HepG2 (cell line): ENCODE data around the gene GRAMD1B. TPM values are rescaled to one million over a fixed set of nuclear protein-coding genes. Genes with fewer than 3 reads are reported as not detected.

Experiments
- ATAC-seq: fragments of 200-7000 bp; cut with Tn5 transposase; 3 replicates; pipeline ENCODE4 v1.9.1; 2020; ENCODE audit warnings: mild to moderate bottlenecking, moderate library complexity
- BruUV-seq: library from RNA; stranded (reverse); fragments of 400-500 nt; replicated peaks from 2 replicates; lab custom pipeline; 2021; lab: Mats Ljungman, UMichigan
- CTCF ChIA-PET: fragments of 300-600 bp; formaldehyde crosslinking; extraction: SDS; loops from one replicate; lab custom pipeline; 2021; ENCODE audit warnings: low total read pairs, inconsistent platforms, low intra/inter-chr PET ratio; lab: Yijun Ruan, JAX
- POLR2A ChIA-PET: fragments of 350-600 bp; sonication (Branson Sonifier 250); formaldehyde crosslinking; loops from one replicate; lab custom pipeline; 2020; ENCODE audit warnings: antibody characterized with exemption, inconsistent platforms; lab: Yijun Ruan, JAX
- DNase-seq: peaks from one replicate; pipeline ENCODE4 v3.0.0-alpha.2; 2015; ENCODE audit warnings: low spot score
- FAIRE-seq: peaks from 3 replicates; lab custom pipeline; 2011; peaks lifted over from hg19 to GRCh38; lab: Jason Lieb, UNC
- H2AFZ ChIP-seq: one replicate; pipeline ENCODE4 v1.6.1; 2011; ENCODE audit warnings: low read length, inconsistent platforms
- H3K27ac ChIP-seq: fragments of 300-600 bp; 3 replicates; pipeline ENCODE4 v1.8.0; 2011; ENCODE audit warnings: mixed run types, mild to moderate bottlenecking, mixed read lengths, low read length, inconsistent platforms; ENCODE audit not compliant: insufficient read depth; ENCODE audit errors: extremely low read length
- H3K27me3 ChIP-seq, 2 experiments: fragments of 200-600 bp in 1 of 2; 2 replicates in 1 of 2; 3 replicates in 1 of 2; pipeline versions ENCODE4 v1.6.0 to v1.8.0; 2011; ENCODE audit warnings: low read length in 2 of 2, mild to moderate bottlenecking in 2 of 2, moderate library complexity in 2 of 2, inconsistent platforms in 1 of 2; ENCODE audit not compliant: insufficient read depth in 2 of 2, control insufficient read depth in 1 of 2
- H3K36me3 ChIP-seq, 2 experiments: fragments of 200-600 bp in 1 of 2; replicated peaks in 1 of 2; 2 replicates in 1 of 2; 3 replicates in 1 of 2; pipeline versions ENCODE4 v1.5.1 to v1.8.0; 2011; ENCODE audit warnings: low read length in 2 of 2, inconsistent platforms in 1 of 2; ENCODE audit not compliant: insufficient read depth in 2 of 2, control insufficient read depth in 1 of 2
- H3K4me1 ChIP-seq: 2 replicates; pipeline ENCODE4 v1.5.1; 2012; ENCODE audit warnings: low read length, inconsistent platforms; ENCODE audit not compliant: insufficient read depth
- H3K4me2 ChIP-seq: 2 replicates; pipeline ENCODE4 v1.6.0; 2011; ENCODE audit warnings: low read depth, low read length, inconsistent platforms
- H3K4me3 ChIP-seq, 3 experiments: fragments of 200-600 bp in 1 of 3; sonication (generic), shearing (Covaris generic) in 1 of 3; replicated peaks in 1 of 3; 2 replicates each; pipeline ENCODE4 v1.5.1; 2011 to 2016; ENCODE audit warnings: low read length in 3 of 3, inconsistent platforms in 2 of 3, low read depth in 2 of 3, mild to moderate bottlenecking in 2 of 3, control low read depth in 1 of 3, mixed read lengths in 1 of 3; ENCODE audit not compliant: insufficient read depth in 1 of 3
- H3K79me2 ChIP-seq: one replicate; pipeline ENCODE4 v1.6.1; 2011; ENCODE audit warnings: low read length, inconsistent platforms; ENCODE audit not compliant: insufficient read depth
- H3K9ac ChIP-seq: 2 replicates; pipeline ENCODE4 v1.6.0; 2011; ENCODE audit warnings: mild to moderate bottlenecking, low read depth, low read length, inconsistent platforms; ENCODE audit not compliant: insufficient read depth
- H3K9me3 ChIP-seq: 2 replicates; pipeline ENCODE4 v1.5.1; 2012; ENCODE audit warnings: mild to moderate bottlenecking, low read length
- H4K20me1 ChIP-seq: 2 replicates; pipeline ENCODE4 v1.6.0; 2011; ENCODE audit warnings: inconsistent platforms, mild to moderate bottlenecking, low read length, moderate library complexity; ENCODE audit not compliant: insufficient read depth
- FOSL1 ChIP-seq: sonication (generic); formaldehyde crosslinking; IDR thresholded peaks from 2 replicates; pipeline ENCODE4 v1.9.0; 2021; ENCODE audit warnings: missing genetic modification reagents, borderline replicate concordance
- JARID2 ChIP-seq: sonication (generic); formaldehyde crosslinking; IDR thresholded peaks from 2 replicates; pipeline ENCODE4 v1.8.1; 2023; ENCODE audit warnings: missing genetic modification reagents, inconsistent platforms; ENCODE audit not compliant: insufficient replicate concordance
- KLF13 ChIP-seq: sonication (generic); formaldehyde crosslinking; IDR thresholded peaks from 2 replicates; pipeline ENCODE4 v1.4.0; 2020; ENCODE audit warnings: mild to moderate bottlenecking, missing genetic modification reagents
- RFX1 ChIP-seq: fragments of 450-650 bp; IDR thresholded peaks from 2 replicates; pipeline ENCODE4 v1.6.1; 2017
- SNAI1 ChIP-seq: sonication (generic); formaldehyde crosslinking; IDR thresholded peaks from 2 replicates; pipeline ENCODE4 v1.5.0; 2020; ENCODE audit warnings: mild to moderate bottlenecking, missing genetic modification reagents, borderline replicate concordance
- SNAPC2 ChIP-seq: sonication (generic); formaldehyde crosslinking; IDR thresholded peaks from 2 replicates; pipeline ENCODE4 v1.8.1; 2022; ENCODE audit warnings: mild to moderate bottlenecking, missing genetic modification reagents
- SRSF1 ChIP-seq: fragments of 200-400 bp; formaldehyde crosslinking; optimal IDR thresholded peaks from 2 replicates; pipeline ENCODE3; 2017; ENCODE audit warnings: mild to moderate bottlenecking, low read depth, low read length, moderate library complexity
- TRIM24 ChIP-seq: sonication (generic); formaldehyde crosslinking; IDR thresholded peaks from 2 replicates; pipeline ENCODE4 v1.8.0; 2022; ENCODE audit warnings: mild to moderate bottlenecking, missing genetic modification reagents
- ZC3H13 ChIP-seq: sonication (generic); formaldehyde crosslinking; IDR thresholded peaks from 2 replicates; pipeline ENCODE4 v1.8.1; 2023; ENCODE audit warnings: mild to moderate bottlenecking, missing genetic modification reagents, moderate library complexity
- ZFP36L2 ChIP-seq: sonication (generic); formaldehyde crosslinking; IDR thresholded peaks from 2 replicates; pipeline ENCODE4 v1.4.0; 2020; ENCODE audit warnings: missing genetic modification reagents
- ZNF451 ChIP-seq: sonication (generic); formaldehyde crosslinking; IDR thresholded peaks from 2 replicates; pipeline ENCODE4 v1.5.0; 2020; ENCODE audit warnings: mild to moderate bottlenecking, missing genetic modification reagents
- ZNF615 ChIP-seq: sonication (generic); formaldehyde crosslinking; IDR thresholded peaks from 2 replicates; pipeline ENCODE4 v1.5.0; 2020; ENCODE audit warnings: mild to moderate bottlenecking, missing genetic modification reagents, borderline replicate concordance
- ZNF652 ChIP-seq: IDR thresholded peaks from 2 replicates; pipeline ENCODE4 v1.6.1; 2016; ENCODE audit warnings: low read depth, borderline replicate concordance
- ZNF761 ChIP-seq: sonication (generic); formaldehyde crosslinking; conservative IDR thresholded peaks from 2 replicates; pipeline ENCODE4 v1.4.0; 2020; ENCODE audit warnings: mild to moderate bottlenecking, missing genetic modification reagents
- WGBS: methylation state at CpG from one replicate; pipeline ENCODE4 v1.1.6; 2017; ENCODE audit warnings: low lambda C conversion rate; 5-methylcytosine and 5-hydroxymethylcytosine counted together
- in situ Hi-C: cut with HindIII; loops from 2 replicates; pipeline ENCODE4 v1.10.0; 2017; ENCODE audit warnings: low pct_unique_long_range_greater_than_20kb; ENCODE audit not compliant: extremely low pct_ligation_motif_present
- intact Hi-C: fragments of 100-400 bp; cut with micrococcal nuclease; formaldehyde crosslinking; loops from one replicate; pipeline ENCODE4 v1.10.0; 2022; ENCODE audit not compliant: unreplicated experiment
- polyA plus RNA-seq, 8 experiments: library from polyadenylated mRNA; depleted of rRNA in 3 of 8; stranded (reverse) in 7 of 8; unstranded in 1 of 8; fragments of >200 nt; fragmentation: Illumina TruSeq in 4 of 8; extraction: Trizol in 4 of 8; gene quantifications; 2 replicates each; pipeline versions ENCODE4 v1.2.1 to v1.2.3, GENCODE V29; 2011 to 2016; ENCODE audit warnings: low read depth in 4 of 8, missing spikeins in 1 of 8, mixed read lengths in 1 of 8; ENCODE audit not compliant: insufficient read depth in 1 of 8
- total RNA-seq, 5 experiments: library from RNA; depleted of rRNA; stranded (reverse); fragments of >200 nt; fragmentation: Illumina TruSeq; extraction: Trizol; gene quantifications; 2 replicates each; pipeline ENCODE4 v1.2.3, GENCODE V29; 2016; ENCODE audit warnings: low read depth in 1 of 5
- TF ChIP-seq, protein P1 (sequence below): sonication (generic); formaldehyde crosslinking; IDR thresholded peaks from 2 replicates; pipeline ENCODE4 v1.5.0; 2020; ENCODE audit warnings: missing genetic modification reagents, mild to moderate bottlenecking, borderline replicate concordance

Gene GRAMD1B
- total and polyA plus RNA-seq, 2 of the 13 experiments (the other 11 are each of a cell fraction or from before 2014, with no cell fraction given): 0.12 TPM; not detected in 1

DNA sequence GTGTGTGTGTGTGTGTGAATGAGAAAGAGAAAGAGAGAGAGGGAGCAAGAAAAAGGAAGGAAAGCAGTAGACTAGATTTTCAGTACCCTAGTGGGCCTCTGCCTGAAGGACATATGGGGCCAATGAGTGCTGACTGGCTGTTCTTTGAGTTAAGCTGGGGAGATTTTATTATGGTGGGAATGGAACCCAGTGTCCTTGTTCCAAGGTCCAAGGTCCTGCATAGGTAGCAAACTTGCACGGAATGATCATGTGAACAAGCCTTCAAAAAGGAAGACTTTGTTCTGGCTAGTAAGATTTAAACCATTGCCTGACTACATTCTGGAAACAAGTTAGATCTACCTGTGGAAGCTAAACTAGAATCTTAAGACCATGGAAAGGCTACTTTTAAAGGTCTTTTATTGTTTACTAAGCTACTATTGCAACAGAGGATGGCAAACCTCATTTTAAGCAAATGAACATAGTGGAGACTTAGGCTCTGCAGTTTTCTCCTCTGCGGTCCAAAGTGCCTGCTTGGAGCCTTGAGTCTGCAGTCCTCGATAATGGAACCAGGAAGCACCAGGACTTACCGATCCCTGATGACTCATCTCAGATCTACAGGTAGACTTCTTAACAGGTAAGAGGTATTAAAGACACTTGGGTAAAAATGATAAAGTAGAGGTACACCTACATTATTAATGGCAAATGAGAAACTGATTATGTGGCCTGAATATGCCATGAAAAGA is 10.2 kb upstream of the GRAMD1B start:
- Histone ChIP-seq H3K4me3 (no peak overlapping the region), H3K4me1 (peaks cover 9% of the 10 kb centered on the region), H3K27ac (no peak overlapping the region), H3K9me3 (no peaks in the 10 kb centered on the region), H3K27me3 (no peaks in the 10 kb centered on the region; a peak in 1 of 5 replicates), H3K79me2 (no peaks in the 10 kb centered on the region), H3K4me2 (no peak overlapping the region), H3K36me3 (no peaks in the 10 kb centered on the region), H3K9ac (no peak overlapping the region), H4K20me1 (no peaks in the 10 kb centered on the region), H2AFZ (no peak overlapping the region)
- ATAC-seq (no peak), DNase-seq (no peak)
- 33% methylated on average over 4 of the region's 4 CpGs for WGBS
- intact Hi-C loops: no loop called here
- BruUV-seq: no TSS peak
- in situ Hi-C loops: no loop called here
- TF ChIP-seq RFX1: no peak
- no peak for TF ChIP-seq SRSF1
- no peak for TF ChIP-seq ZNF451 (CRISPR knock-in tag)
- no peak for TF ChIP-seq FOSL1
- TF ChIP-seq TRIM24 (CRISPR knock-in tag): no peak
- no peak for TF ChIP-seq ZNF761 (CRISPR knock-in tag)
- no peak for TF ChIP-seq ZFP36L2 (CRISPR knock-in tag)
- no peak for TF ChIP-seq SNAI1
- no peak for TF ChIP-seq ZNF615 (CRISPR knock-in tag)
- TF ChIP-seq, protein P1, sequence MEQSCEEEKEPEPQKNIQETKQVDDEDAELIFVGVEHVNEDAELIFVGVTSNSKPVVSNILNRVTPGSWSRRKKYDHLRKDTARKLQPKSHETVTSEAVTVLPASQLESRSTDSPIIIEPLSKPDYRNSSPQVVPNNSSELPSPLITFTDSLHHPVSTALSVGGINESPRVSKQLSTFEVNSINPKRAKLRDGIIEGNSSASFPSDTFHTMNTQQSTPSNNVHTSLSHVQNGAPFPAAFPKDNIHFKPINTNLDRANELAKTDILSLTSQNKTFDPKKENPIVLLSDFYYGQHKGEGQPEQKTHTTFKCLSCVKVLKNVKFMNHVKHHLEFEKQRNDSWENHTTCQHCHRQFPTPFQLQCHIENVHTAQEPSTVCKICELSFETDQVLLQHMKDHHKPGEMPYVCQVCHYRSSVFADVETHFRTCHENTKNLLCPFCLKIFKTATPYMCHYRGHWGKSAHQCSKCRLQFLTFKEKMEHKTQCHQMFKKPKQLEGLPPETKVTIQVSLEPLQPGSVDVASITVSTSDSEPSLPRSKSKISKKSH (CRISPR knock-in tag): no peak
- TF ChIP-seq ZNF652: no peak
- no peak for TF ChIP-seq KLF13
- TF ChIP-seq JARID2 (CRISPR knock-in tag): no peak
- no peak for TF ChIP-seq ZC3H13 (CRISPR knock-in tag)
- TF ChIP-seq SNAPC2 (CRISPR knock-in tag): no peak
- TF ChIP-seq, all 625 proteins: peak for 0
- ChIA-PET CTCF (no interaction called here), POLR2A (no interaction called here)
- FAIRE-seq: no peak
